Glutamatergic neuron (in vitro differentiated cells): ENCODE results near the gene CROCC2. TPM values are rescaled to one million over a fixed set of nuclear protein-coding genes. Genes with fewer than 3 reads are reported as not detected.

Experiments used
- DNase-seq: peaks from one replicate; pipeline ENCODE4 v3.0.0; 2022
- H3K27ac Mint-ChIP-seq: one replicate; pipeline ENCODE4 v1.8.0; 2020; ENCODE audit warnings: mild to moderate bottlenecking, mixed read lengths, inconsistent platforms; ENCODE audit not compliant: unreplicated experiment
- H3K27me3 Mint-ChIP-seq: one replicate; pipeline ENCODE4 v1.8.0; 2020; ENCODE audit warnings: mild to moderate bottlenecking, moderate library complexity, mixed read lengths, inconsistent platforms; ENCODE audit not compliant: unreplicated experiment
- H3K36me3 Mint-ChIP-seq: one replicate; pipeline ENCODE4 v1.8.0; 2020; ENCODE audit warnings: mild to moderate bottlenecking, mixed read lengths, inconsistent platforms; ENCODE audit not compliant: unreplicated experiment
- H3K4me1 Mint-ChIP-seq: one replicate; pipeline ENCODE4 v1.8.0; 2020; ENCODE audit warnings: mild to moderate bottlenecking, low read depth, mixed read lengths, inconsistent platforms; ENCODE audit not compliant: unreplicated experiment
- H3K4me3 Mint-ChIP-seq: one replicate; pipeline ENCODE4 v1.8.0; 2020; ENCODE audit warnings: mild to moderate bottlenecking, mixed read lengths, inconsistent platforms; ENCODE audit not compliant: unreplicated experiment
- H3K9me3 Mint-ChIP-seq: one replicate; pipeline ENCODE4 v1.8.0; 2020; ENCODE audit warnings: mild to moderate bottlenecking, moderate library complexity, mixed read lengths, inconsistent platforms; ENCODE audit not compliant: unreplicated experiment
- CTCF ChIP-seq: fragments of 200-600 bp; sonication (generic); IDR thresholded peaks from one replicate; pipeline ENCODE4 v1.5.0; 2021; ENCODE audit not compliant: partially characterized antibody, unreplicated experiment
- total RNA-seq: library from RNA; stranded (reverse); fragmentation: NEBNext Ultra II Directional; extraction: Animal tissue kit (Norgen Biotek cat#: 25700); gene quantifications from one replicate; pipeline ENCODE4 v1.2.1, GENCODE V29; 2021; ENCODE audit not compliant: unreplicated experiment

Gene CROCC2
- total RNA-seq, 1 donor from 2014 or later, result not detected

DNA sequence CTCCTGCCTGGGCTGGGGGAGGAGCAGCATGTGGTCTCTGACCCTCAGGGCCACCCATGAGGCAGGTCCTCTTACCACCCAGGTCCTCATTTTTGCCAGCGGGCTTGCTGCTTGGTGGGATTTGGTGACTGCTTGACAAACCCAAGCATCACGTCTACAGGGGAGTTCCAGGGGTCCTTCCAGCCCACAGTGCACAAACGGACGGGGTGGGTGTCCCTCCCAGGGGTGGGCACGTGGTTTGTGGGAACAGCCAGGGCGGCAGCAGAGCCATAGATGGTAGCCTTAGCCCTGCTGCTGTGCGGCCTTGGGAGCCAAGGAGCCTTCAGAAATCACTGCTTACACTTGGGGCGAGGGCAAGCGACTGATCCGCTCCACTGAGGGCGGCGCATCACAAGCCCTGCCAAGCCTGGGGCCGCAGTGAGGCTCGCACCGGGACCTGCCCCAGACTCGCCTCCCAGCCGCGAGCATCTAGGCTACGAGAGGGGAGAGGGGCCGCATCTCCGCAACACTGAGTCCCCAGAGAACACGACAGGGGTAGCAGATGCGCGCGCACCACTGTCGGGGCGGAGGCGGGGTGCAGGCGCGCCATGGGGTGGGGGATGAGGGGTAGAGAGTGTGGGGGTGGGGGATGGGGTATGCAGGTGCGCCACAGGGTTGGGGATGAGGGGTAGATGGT is 129.1 kb downstream of the CROCC2 start:
- no peak for TF ChIP-seq CTCF
- H3K4me1 Mint-ChIP-seq, result no peaks in the 10 kb centered on the region
- no peaks in the 10 kb centered on the region for H3K36me3 Mint-ChIP-seq
- H3K9me3 Mint-ChIP-seq, result peaks cover 5% of the 10 kb centered on the region
- H3K4me3 Mint-ChIP-seq, result no peak overlapping the region
- no peak overlapping the region for H3K27ac Mint-ChIP-seq
- peak; percentile 55 for DNase-seq
- peaks cover 5% of the 10 kb centered on the region for H3K27me3 Mint-ChIP-seq

- Mint-ChIP-seq H3K9me3 (peaks cover 5% of the 10 kb centered on the region), H3K4me1 (no peaks in the 10 kb centered on the region), H3K27me3 (peaks cover 5% of the 10 kb centered on the region), H3K27ac (no peak overlapping the region), H3K4me3 (no peak overlapping the region), H3K36me3 (no peaks in the 10 kb centered on the region)
- no peak for DNase-seq
- no peak for TF ChIP-seq CTCF
Measured at GRCh38 chr2:241035818-241036396, 129.8 kb downstream of the CROCC2 start.

GRCh38 chr2:241036397-241036963 is 130.3 kb downstream of the CROCC2 start:
- Mint-ChIP-seq H3K36me3 (no peaks in the 10 kb centered on the region), H3K9me3 (peaks cover 5% of the 10 kb centered on the region), H3K27ac (no peak overlapping the region), H3K4me3 (no peak overlapping the region), H3K27me3 (peaks cover 6% of the 10 kb centered on the region), H3K4me1 (no peaks in the 10 kb centered on the region)
- DNase-seq, result no peak
- TF ChIP-seq CTCF, result no peak

- Mint-ChIP-seq H3K9me3 (peaks cover 5% of the 10 kb centered on the region), H3K4me1 (no peaks in the 10 kb centered on the region), H3K4me3 (no peak overlapping the region), H3K27ac (no peak overlapping the region), H3K27me3 (peaks cover 7% of the 10 kb centered on the region), H3K36me3 (no peaks in the 10 kb centered on the region)
- no peak for TF ChIP-seq CTCF
- no peak for DNase-seq
Measured at GRCh38 chr2:241036964-241037421, 130.9 kb downstream of the CROCC2 start.

DNA sequence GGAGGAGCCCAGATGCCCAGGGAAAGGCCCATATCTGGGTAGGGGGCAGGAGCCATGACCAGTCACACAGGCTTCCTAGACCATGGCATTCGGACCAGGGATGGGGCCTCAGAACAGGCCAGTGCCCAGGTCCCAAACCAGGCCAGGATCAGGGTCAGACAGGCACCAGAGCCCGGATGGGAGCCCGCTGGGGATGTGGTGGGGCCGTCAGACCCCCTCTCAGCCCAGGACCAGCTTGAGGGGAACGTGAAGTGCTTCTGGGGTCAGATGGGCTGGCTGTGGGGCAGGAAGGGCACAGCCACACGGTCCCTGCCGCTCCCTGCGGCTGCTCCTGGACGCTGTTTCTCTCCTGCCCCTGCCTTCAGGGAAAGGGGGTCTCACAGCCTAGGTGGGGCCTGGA is 131.4 kb downstream of the CROCC2 start:
- Mint-ChIP-seq H3K36me3 (no peaks in the 10 kb centered on the region), H3K27me3 (peaks cover 7% of the 10 kb centered on the region), H3K4me1 (no peaks in the 10 kb centered on the region), H3K9me3 (peaks cover 5% of the 10 kb centered on the region), H3K4me3 (no peak overlapping the region), H3K27ac (no peak overlapping the region)
- no peak for DNase-seq
- no peak for TF ChIP-seq CTCF
